ENCODE data around the gene TTLL8.

DNA sequence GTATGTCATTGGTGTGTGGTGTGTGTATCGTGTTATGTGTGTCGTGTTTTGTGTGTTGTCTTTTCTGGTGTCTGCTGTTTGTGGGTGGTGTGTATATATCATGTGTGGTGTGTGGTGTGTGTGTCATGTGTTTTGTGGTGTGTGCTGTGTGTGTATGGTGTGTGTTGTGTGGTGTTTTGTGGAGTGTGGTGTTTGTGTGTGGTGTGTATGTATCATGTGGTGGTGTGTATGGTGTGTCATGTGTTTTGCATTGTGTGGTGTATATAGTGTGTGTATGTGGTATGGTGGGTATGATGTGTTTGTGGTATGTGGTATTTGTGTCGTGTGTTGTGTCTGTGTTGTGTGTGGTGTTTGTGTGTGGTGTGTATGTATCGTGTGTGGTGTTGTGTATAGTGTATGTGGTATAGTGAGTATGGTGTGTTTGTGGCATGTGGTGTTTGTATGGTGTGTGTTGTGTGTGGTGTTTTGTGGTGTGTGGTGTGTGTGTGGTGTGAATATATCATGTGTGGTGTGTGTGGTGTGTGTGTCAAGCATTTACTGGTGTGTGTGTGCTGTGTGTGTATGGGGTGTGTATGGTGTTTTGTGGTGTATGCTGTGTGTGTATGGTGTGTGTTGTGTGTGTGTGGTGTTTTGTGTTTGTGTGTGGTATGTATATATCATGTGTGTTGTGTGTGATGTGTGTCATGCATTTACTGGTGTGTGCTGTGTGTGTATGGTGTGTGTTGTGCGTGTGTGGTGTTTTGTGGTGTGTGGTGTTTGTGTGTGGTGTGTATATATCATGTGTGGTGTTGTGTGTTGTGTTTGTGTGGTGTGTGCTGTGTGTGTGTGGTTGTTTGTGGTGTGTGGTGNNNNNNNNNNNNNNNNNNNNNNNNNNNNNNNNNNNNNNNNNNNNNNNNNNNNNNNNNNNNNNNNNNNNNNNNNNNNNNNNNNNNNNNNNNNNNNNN lies 84.8 kb downstream of the TTLL8 start:
- TF ChIP-seq TAF1 (IDR thresholded peaks at IDR 0.05; ENCODE audit: low read depth) (no peak), EZH2 (IDR thresholded peaks at IDR 0.05; ENCODE audit: borderline replicate concordance, insufficient read depth, low read length, poor library complexity, severe bottlenecking) (no peak)
- TF ChIP-seq, protein P1, sequence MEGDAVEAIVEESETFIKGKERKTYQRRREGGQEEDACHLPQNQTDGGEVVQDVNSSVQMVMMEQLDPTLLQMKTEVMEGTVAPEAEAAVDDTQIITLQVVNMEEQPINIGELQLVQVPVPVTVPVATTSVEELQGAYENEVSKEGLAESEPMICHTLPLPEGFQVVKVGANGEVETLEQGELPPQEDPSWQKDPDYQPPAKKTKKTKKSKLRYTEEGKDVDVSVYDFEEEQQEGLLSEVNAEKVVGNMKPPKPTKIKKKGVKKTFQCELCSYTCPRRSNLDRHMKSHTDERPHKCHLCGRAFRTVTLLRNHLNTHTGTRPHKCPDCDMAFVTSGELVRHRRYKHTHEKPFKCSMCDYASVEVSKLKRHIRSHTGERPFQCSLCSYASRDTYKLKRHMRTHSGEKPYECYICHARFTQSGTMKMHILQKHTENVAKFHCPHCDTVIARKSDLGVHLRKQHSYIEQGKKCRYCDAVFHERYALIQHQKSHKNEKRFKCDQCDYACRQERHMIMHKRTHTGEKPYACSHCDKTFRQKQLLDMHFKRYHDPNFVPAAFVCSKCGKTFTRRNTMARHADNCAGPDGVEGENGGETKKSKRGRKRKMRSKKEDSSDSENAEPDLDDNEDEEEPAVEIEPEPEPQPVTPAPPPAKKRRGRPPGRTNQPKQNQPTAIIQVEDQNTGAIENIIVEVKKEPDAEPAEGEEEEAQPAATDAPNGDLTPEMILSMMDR (IDR thresholded peaks at IDR 0.05; ENCODE audit: poor library complexity, severe bottlenecking): no peak
